Measurements from ENCODE around the gene KLHL22.

GRCh38 chr22:20536590-20537324 is 41.2 kb upstream of the KLHL22 start:
- TF ChIP-seq CTCF (IDR thresholded peaks at IDR 0.05; ENCODE audit: borderline replicate concordance, extremely low read depth, low read length, poor library complexity, severe bottlenecking) (no peak), EZH2 (IDR thresholded peaks at IDR 0.05; ENCODE audit: borderline replicate concordance, low read depth, low read length, severe bottlenecking) (no peak)

All from DND-41 (cell line).